ENCODE data around the gene GPR37L1.

DNA sequence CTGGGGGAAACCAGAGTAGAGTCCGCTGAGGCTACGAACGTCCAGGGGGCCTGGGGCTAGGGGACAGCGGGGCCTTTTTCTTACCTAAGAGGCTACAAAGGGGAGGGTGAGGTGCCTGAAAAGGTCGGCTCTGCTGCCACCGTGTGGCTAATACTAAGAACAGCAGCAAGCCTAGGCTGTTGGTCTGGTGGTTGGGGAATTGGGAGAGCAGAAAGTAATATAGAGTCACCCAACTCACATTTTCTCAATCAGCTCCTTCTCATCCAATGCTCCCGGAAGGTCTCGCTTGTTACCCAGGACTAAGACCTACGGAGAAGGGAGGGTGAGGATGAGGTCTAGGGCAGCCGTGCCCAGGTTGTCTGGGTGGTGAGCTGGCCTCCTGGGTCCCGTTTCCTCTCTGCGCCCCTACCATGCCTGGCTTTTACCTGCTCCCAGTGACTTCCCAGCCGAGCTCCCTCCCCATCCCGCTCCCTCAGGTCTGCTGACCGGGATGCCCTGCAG is 12.6 kb downstream of the GPR37L1 start:
- TF ChIP-seq CTCF (IDR thresholded peaks at IDR 0.05) (peak; percentile 73 to 92 (median 82)), POLR2A (IDR thresholded peaks at IDR 0.05) (no peak)

Measured in esophagus squamous epithelium (tissue), 4 donors.